GM21367 (cell line): Measurements from ENCODE around the gene DNMT3A.

Experiments used
- ATAC-seq: cut with Tn5 transposase; IDR thresholded peaks from one replicate; pipeline ENCODE4 v1.9.1; 2021; ENCODE audit not compliant: unreplicated experiment

Gene DNMT3A

DNA sequence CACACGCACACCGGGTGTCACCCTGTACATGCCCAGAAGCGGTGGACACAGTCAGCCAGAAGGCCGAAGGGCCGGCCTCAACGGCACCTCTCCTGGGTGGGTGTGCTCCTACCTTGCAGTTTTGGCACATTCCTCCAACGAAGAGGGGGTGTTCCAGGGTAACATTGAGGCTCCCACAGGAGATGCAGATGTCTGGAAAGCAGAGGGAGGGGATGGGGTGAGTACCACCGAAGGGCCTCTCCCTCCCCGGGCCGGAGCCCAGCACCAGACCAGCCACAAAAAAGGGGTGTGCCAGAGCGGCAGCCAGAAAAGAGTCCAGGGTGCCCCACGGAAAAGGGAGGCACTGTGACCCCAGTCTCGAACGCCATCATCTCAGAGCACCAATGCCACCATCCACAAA lies 96.6 kb downstream of the DNMT3A start:
- no peak for ATAC-seq

GRCh38 chr2:25243995-25244394 lies 97.7 kb downstream of the DNMT3A start:
- no peak for ATAC-seq

GRCh38 chr2:25241452-25241851 lies 100.3 kb downstream of the DNMT3A start:
- ATAC-seq = no peak

DNA sequence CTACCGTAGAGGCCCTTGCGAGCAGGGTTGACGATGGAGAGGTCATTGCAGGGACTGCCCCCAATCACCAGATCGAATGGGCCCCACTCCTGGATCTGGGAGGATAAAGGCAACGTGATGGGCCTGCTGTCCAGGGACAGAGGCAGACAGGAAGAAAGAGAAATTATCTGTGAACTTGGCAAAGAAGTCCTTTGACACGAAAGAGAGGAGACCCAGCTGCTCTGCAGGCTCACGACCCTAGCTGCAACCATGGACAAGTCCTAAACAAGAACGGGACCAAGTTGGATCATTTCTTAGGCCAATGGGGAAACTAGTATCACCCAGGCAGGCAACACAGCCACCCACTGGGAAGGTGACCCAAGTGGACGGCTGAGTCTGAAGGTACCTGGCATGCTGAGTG lies 101.1 kb downstream of the DNMT3A start:
- no peak for ATAC-seq

DNA sequence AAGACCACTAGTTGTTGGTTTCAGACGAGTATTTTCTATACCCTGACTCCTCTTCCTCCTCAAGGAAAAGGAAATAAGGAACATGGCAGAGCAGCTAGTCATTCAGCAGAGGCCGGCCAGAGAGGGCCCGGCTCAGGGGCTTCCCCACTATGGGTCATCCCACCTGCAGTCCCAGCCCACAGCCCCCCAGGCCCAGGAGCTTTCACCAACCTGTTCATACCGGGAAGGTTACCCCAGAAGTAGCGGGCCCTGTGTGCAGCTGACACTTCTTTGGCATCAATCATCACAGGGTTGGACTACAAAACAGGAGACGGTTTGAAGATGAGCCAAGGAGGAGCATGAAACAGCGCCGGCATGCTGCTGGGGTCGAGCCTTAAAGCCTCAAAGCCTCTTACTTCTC lies 102.8 kb downstream of the DNMT3A start:
- no peak for ATAC-seq

DNA sequence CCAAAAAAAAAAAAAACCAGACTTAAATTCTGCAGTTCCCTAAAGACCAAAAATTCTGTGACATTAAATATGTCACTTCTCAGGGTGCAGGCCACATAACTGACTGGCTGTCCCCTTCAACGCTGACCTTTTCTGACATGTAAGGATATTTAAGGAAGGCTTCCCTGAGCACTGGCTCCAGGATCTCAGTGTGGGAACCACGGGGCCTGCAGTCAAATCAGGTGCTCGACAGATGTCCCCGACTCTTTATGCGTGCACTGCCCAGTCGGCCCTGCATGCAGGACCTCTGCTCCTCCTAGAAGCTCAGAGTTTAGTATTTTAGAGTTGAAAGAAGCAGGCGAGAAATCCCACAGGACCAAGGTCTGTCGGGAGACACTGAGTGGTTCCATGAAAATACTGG lies 104.0 kb downstream of the DNMT3A start:
- ATAC-seq = no peak

- ATAC-seq = no peak
These were observed 105.0 kb downstream of the DNMT3A start for GRCh38 chr2:25236736-25237135.

DNA sequence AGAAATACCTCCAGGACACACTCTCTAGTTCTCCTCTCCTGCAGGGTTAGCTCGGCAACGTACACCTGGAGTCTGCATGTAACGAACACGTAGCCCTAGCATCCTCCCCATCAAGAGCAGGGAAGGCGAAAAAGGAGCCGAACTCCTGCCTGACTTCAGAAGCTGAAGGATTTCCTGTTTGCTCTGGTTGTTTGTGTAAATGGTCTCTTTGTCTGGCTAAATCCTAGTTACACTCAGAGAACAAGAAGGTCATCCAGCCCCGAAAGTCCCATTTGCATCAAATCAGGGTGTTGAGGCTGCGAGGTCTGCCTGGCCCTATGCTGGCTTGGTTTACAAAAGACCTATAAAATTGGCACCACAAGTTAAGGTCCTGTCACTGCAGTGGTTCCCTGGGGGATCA lies 107.0 kb downstream of the DNMT3A start:
- no peak for ATAC-seq

- ATAC-seq = no peak
These were observed 107.7 kb downstream of the DNMT3A start for GRCh38 chr2:25233916-25234605.

DNA sequence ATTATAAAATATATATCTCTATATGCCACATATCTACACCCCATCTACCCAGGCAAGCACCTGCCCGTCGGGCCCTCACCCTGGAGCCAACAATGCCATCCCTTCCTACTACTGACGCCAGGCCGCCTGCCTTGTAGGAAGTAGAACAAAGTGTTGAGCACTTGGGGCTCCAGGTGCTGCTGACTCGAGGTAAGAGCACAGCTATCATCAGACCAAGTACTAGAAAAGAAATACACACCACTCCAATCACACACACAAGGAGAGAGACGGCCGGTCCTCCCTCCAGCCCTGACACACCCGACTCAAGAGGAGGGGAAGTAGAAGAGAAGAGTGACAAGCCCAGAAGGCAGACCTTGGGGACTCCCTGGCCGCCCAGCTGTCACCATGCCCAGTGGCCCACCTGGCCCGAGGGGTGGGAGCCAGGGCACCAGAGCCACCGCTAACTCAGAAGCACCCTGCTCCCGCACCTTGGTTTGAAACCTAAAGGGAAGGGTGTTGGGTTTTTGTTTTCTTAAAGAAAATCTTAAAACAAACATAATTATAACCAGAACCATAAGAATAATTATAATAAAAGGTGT lies 109.4 kb downstream of the DNMT3A start:
- ATAC-seq = no peak

GRCh38 chr2:25230948-25231311 lies 110.8 kb downstream of the DNMT3A start:
- ATAC-seq = no peak

GRCh38 chr2:25230198-25230947 lies 111.4 kb downstream of the DNMT3A start:
- ATAC-seq = no peak

- no peak for ATAC-seq
These were observed 112.2 kb downstream of the DNMT3A start for GRCh38 chr2:25229279-25230197.

- no peak for ATAC-seq
These were observed 112.9 kb downstream of the DNMT3A start for GRCh38 chr2:25228848-25229278.

GRCh38 chr2:25227576-25227975 lies 114.1 kb downstream of the DNMT3A start:
- no peak for ATAC-seq

DNA sequence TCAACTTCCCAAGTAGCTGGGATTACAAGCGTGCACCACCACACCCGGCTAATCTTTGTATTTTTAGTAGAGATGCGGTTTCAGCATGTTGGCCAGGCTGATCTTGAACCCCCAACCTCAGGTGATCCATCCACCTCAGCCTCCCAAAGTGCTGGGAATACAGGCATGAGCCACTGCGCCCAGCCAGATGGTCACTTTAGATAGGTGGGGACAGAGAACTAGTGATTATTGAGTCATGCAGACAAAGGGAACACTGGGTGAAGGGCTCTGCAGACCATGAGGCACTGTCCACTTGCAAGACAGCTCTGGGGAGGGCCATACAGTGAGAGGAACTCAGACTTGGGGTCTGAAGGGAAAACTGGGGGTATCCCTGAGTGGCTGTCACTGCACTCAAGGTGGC lies 114.9 kb downstream of the DNMT3A start:
- no peak for ATAC-seq

DNA sequence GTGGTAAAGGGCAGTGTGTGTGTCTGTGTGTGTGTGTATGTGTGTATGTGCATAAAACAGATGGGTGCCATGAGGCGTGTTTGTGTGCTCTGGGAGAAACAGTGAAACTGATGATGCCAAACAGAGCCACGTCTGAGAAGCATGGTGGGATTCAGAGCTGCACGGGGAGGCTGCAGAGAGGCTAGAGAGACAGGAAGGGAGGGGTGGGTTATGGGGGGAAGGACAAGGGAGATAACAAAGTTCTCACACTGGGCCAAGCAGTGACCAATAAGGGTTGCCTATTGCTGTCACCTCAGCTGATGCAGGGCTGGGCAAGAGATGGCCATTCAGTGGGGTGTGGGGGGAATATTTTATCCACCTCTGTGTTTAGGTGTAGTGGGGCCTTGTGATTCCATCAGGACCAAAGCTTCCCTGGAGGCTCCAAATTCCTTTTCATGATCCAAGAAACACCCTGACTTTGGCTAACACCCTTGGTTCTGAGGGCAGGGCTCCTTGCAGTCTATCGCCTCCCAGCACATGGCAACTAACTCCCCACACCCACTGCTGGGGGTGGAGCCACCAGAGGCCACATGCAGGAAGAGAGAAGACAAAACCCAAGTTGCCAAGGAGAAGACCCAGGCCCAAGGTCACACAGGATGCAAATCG lies 119.1 kb downstream of the DNMT3A start:
- ATAC-seq = no peak

GRCh38 chr2:25221579-25221978 lies 120.1 kb downstream of the DNMT3A start:
- ATAC-seq = no peak

GRCh38 chr2:25220313-25220712 lies 121.4 kb downstream of the DNMT3A start:
- no peak for ATAC-seq

- no peak for ATAC-seq
These were observed 122.1 kb downstream of the DNMT3A start for GRCh38 chr2:25219621-25220020.

DNA sequence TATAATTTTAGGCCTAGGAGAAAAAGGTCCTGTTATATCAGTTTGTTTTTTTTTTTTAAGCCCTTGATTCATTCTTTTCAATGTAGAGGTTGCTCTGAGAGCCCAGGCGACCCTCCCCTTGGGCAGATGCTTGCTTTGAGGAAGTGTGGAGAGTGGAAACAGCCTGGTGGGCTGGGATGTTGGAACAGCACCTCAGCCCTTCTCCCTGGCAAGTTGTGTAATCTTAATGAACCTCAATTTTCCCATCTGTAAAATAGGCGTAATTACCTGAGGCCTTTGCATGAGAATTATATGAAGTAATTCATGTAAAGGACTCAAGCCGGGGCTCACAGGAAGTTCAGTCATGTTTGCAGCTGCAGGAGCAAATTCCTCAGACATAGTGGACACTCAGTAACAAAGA lies 123.6 kb downstream of the DNMT3A start:
- no peak for ATAC-seq
